Sigmoid colon (tissue), 7 donors: ENCODE measurements around the gene FASN. TPM values are rescaled to one million over a fixed set of nuclear protein-coding genes. Genes with fewer than 3 reads are reported as not detected.

Source experiments
- DNase-seq: peaks from one replicate; pipeline ENCODE4 v3.0.0-alpha.2; 2019
- H3K27ac ChIP-seq, 4 donors: fragments of 200-600 bp; sonication (generic); one replicate each; pipeline ENCODE4 v1.5.1; 2016 to 2019; ENCODE audit warnings: mild to moderate bottlenecking in 1 of 4
- H3K27me3 ChIP-seq, 3 donors: fragments of 200-600 bp; sonication (generic); one replicate each; pipeline ENCODE4 v1.5.1; 2019; ENCODE audit warnings: mild to moderate bottlenecking in 1 of 3
- H3K36me3 ChIP-seq, 4 donors: fragments of 200-600 bp; sonication (generic); one replicate each; pipeline ENCODE4 v1.5.1; 2016 to 2019
- H3K4me1 ChIP-seq, 4 donors: fragments of 200-600 bp; sonication (generic); one replicate each; pipeline ENCODE4 v1.5.1; 2017 to 2019
- H3K4me3 ChIP-seq, 4 donors: fragments of 200-600 bp; sonication (generic); one replicate each; pipeline ENCODE4 v1.5.1; 2017 to 2019; ENCODE audit warnings: mild to moderate bottlenecking in 2 of 4, moderate library complexity in 1 of 4
- H3K9me3 ChIP-seq, 4 donors: fragments of 200-600 bp in 3 of 4; sonication (generic) in 3 of 4; one replicate each; pipeline versions ENCODE4 v1.5.1 to v1.6.1; 2013 to 2019
- EP300 ChIP-seq, 4 donors: sonication (generic); formaldehyde crosslinking; IDR thresholded peaks; one replicate each; pipeline ENCODE4 v1.6.1; 2017; ENCODE audit warnings: antibody characterized with exemption in 4 of 4
- POLR2A ChIP-seq, 2 donors: fragments of 450-650 bp; IDR thresholded peaks; one replicate each; pipeline ENCODE4 v1.6.1; 2016; ENCODE audit warnings: antibody characterized with exemption in 2 of 2, mild to moderate bottlenecking in 2 of 2, moderate library complexity in 2 of 2
- POLR2AphosphoS5 ChIP-seq, 4 donors: sonication (generic); formaldehyde crosslinking; IDR thresholded peaks; one replicate each; pipeline ENCODE4 v1.6.1; 2017; ENCODE audit warnings: antibody characterized with exemption in 4 of 4
- WGBS, 2 donors: extraction: QIAGEN DNeasy Blood & Tissue Kit; methylation state at CpG; one replicate each; pipeline ENCODE4 v1.1.7; 2013; 5-methylcytosine and 5-hydroxymethylcytosine counted together
- intact Hi-C: fragments of 100-400 bp; cut with DNase I; formaldehyde crosslinking; loops from one replicate; pipeline ENCODE4 v1.15.1; 2023
- polyA plus RNA-seq, 3 donors: library from polyadenylated mRNA; stranded (reverse); fragments of 200-250 nt; gene quantifications; one replicate each; pipeline ENCODE4 v1.2.3, GENCODE V29; 2013
- total RNA-seq, 4 donors: library from RNA; depleted of rRNA; stranded (reverse); fragments of >200 nt; gene quantifications; one replicate each; pipeline ENCODE4 v1.1.0, GENCODE V29; 2016
- TF ChIP-seq, protein P1 (sequence below), 4 experiments: fragments of 450-650 bp in 3 of 4; fragments of 200-600 bp in 1 of 4; IDR thresholded peaks; one replicate each; pipeline ENCODE4 v1.5.1; 2016 to 2019; ENCODE audit warnings: antibody characterized with exemption in 4 of 4, mild to moderate bottlenecking in 3 of 4, moderate library complexity in 2 of 4
- donor health status: healthy with polysubstance abuse.
- donor health status: Bipolar disorder and iron deficiency.
- donor health status: healthy.

Gene FASN
- total and polyA plus RNA-seq, 7 donors = 12.7 to 152 (median 18.0) TPM

- Histone ChIP-seq H3K4me3 (no peak overlapping the region), H3K9me3 (no peaks in the 10 kb centered on the region), H3K4me1 (peaks cover 0 to 64% (median 54%) of the 10 kb centered on the region in 4 donors), H3K36me3 (peaks cover 0 to 4% (median 2%) of the 10 kb centered on the region in 4 donors), H3K27ac (peak overlapping the region; percentile 88 to 98 (median 94)), H3K27me3 (no peaks in the 10 kb centered on the region)
- DNase-seq = no peak
- TF ChIP-seq, protein P1, sequence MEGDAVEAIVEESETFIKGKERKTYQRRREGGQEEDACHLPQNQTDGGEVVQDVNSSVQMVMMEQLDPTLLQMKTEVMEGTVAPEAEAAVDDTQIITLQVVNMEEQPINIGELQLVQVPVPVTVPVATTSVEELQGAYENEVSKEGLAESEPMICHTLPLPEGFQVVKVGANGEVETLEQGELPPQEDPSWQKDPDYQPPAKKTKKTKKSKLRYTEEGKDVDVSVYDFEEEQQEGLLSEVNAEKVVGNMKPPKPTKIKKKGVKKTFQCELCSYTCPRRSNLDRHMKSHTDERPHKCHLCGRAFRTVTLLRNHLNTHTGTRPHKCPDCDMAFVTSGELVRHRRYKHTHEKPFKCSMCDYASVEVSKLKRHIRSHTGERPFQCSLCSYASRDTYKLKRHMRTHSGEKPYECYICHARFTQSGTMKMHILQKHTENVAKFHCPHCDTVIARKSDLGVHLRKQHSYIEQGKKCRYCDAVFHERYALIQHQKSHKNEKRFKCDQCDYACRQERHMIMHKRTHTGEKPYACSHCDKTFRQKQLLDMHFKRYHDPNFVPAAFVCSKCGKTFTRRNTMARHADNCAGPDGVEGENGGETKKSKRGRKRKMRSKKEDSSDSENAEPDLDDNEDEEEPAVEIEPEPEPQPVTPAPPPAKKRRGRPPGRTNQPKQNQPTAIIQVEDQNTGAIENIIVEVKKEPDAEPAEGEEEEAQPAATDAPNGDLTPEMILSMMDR (IDR thresholded peaks at IDR 0.05) = no peak
- TF ChIP-seq POLR2AphosphoS5 (IDR thresholded peaks at IDR 0.05) (no peak), POLR2A (IDR thresholded peaks at IDR 0.05) (no peak), EP300 (IDR thresholded peaks at IDR 0.05) (no peak)
- WGBS, 2 donors = 90 to 91% methylated on average over 35 of the region's 35 CpGs
- intact Hi-C loops = loop anchor here (5.0 kb wide), 1 partner anchor 52 kb away; no protein-coding TSS in a partner anchor
Measured at GRCh38 chr17:82100502-82101298, 2.7 kb upstream of the FASN start.

GRCh38 chr17:82098939-82099763 lies 1.1 kb upstream of the FASN start:
- Histone ChIP-seq H3K27me3 (no peaks in the 10 kb centered on the region), H3K27ac (peak overlapping the region; percentile 88 to 98 (median 94)), H3K4me1 (peaks cover 0 to 58% (median 47%) of the 10 kb centered on the region in 4 donors), H3K9me3 (no peaks in the 10 kb centered on the region), H3K36me3 (peaks cover 10 to 20% (median 13%) of the 10 kb centered on the region in 4 donors), H3K4me3 (peak overlapping the region; percentile 47 to 94 (median 63))
- 10 to 14% methylated on average over 80 of the region's 80 CpGs for WGBS, 2 donors
- TF ChIP-seq POLR2AphosphoS5 (IDR thresholded peaks at IDR 0.05) = peak in 1 of 4 donors; percentile 34
- TF ChIP-seq, protein P1 (IDR thresholded peaks at IDR 0.05) = no peak
- intact Hi-C loops = loop anchor here (2.0 to 5.0 kb wide), 3 partner anchors 34 to 227 kb away; partner anchors contain the start of genes ARHGDIA, DCXR and DUS1L
- DNase-seq = no peak

DNA sequence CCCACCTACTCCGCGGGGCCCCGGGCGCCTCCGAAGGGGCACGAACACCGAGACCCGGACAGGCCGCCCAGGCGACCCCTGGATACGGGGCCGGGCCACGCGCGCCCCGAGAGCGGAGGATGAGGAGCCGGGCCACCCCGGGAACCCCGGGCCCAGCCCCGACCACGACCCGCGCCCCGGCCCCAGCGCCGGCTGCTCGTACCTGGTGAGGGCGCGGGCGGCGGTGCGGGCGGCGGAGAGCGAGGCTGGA lies 192 bp downstream of the FASN start:
- no peak for DNase-seq
- no peaks in the 10 kb centered on the region for H3K27me3 ChIP-seq
- peaks cover 0 to 45% (median 37%) of the 10 kb centered on the region in 4 donors for H3K4me1 ChIP-seq
- H3K4me3 ChIP-seq = peak overlapping the region; percentile 59 to 94 (median 65)
- H3K9me3 ChIP-seq = no peaks in the 10 kb centered on the region
- 1% methylated on average over 36 of the region's 36 CpGs for WGBS, 2 donors
- TF ChIP-seq POLR2A (IDR thresholded peaks at IDR 0.05) (no peak), EP300 (IDR thresholded peaks at IDR 0.05) (no peak)
- TF ChIP-seq, protein P1 (IDR thresholded peaks at IDR 0.05) = no peak
- H3K36me3 ChIP-seq = peaks cover 23 to 33% (median 26%) of the 10 kb centered on the region in 4 donors
- intact Hi-C loops = loop anchor here (2.0 to 5.0 kb wide), 3 partner anchors 33 to 226 kb away; partner anchors contain the start of genes ARHGDIA, DCXR and DUS1L
- H3K27ac ChIP-seq = peak overlapping the region; percentile 88 to 98 (median 94)

GRCh38 chr17:82097184-82097918 lies 685 bp downstream of the FASN start:
- Histone ChIP-seq H3K4me3 (peak overlapping the region; percentile 59 to 94 (median 65)), H3K4me1 (peaks cover 0 to 45% (median 37%) of the 10 kb centered on the region in 4 donors), H3K27ac (peak overlapping the region; percentile 88 to 98 (median 94)), H3K36me3 (peaks cover 28 to 38% (median 31%) of the 10 kb centered on the region in 4 donors), H3K9me3 (no peaks in the 10 kb centered on the region), H3K27me3 (no peaks in the 10 kb centered on the region)
- 0 to 1% methylated on average over 77 of the region's 77 CpGs for WGBS, 2 donors
- TF ChIP-seq POLR2AphosphoS5 (IDR thresholded peaks at IDR 0.05) (peak in 1 of 4 donors; percentile 60), POLR2A (IDR thresholded peaks at IDR 0.05) (no peak)
- DNase-seq = no peak
- intact Hi-C loops = loop anchor here (5.0 kb wide), 1 partner anchor 225 kb away; the partner anchor contains the start of gene ARHGDIA
